K562 (cell line): ENCODE results near the gene EPYC. TPM values are rescaled to one million over a fixed set of nuclear protein-coding genes. Genes with fewer than 3 reads are reported as not detected.

ENCODE experiments used
- ATAC-seq: fragments of 200-7000 bp; cut with Tn5 transposase; 3 replicates; pipeline ENCODE4 v1.9.1; 2020; ENCODE audit warnings: moderate library complexity
- BruUV-seq: library from RNA; stranded (reverse); fragments of 400-500 nt; replicated peaks from 2 replicates; lab custom pipeline; 2021; lab: Mats Ljungman, UMichigan
- CTCF ChIA-PET: fragments of 300-600 bp; formaldehyde crosslinking; extraction: SDS; loops from one replicate; lab custom pipeline; 2021; ENCODE audit warnings: low intra/inter-chr PET ratio; lab: Yijun Ruan, JAX
- POLR2A ChIA-PET: fragments of 300-600, 350-650 bp; sonication (Branson Sonifier 250); formaldehyde crosslinking; extraction: SDS; loops from one replicate; lab custom pipeline; 2021; ENCODE audit warnings: antibody characterized with exemption, inconsistent platforms; lab: Yijun Ruan, JAX
- DNase-seq, 4 experiments: peaks; one replicate each; pipeline versions ENCODE4 v3.0.0 to v3.0.0-alpha.2; 2011 to 2018; ENCODE audit warnings: low spot score in 3 of 4, mixed read lengths in 3 of 4; ENCODE audit errors: extremely low read depth in 1 of 4
- FAIRE-seq: peaks from 2 replicates; lab custom pipeline; 2011; peaks lifted over from hg19 to GRCh38; lab: Jason Lieb, UNC
- H2AFZ ChIP-seq: 2 replicates; pipeline ENCODE4 v1.6.0; 2011; ENCODE audit warnings: low read depth, low read length, control low read depth, inconsistent platforms
- H3K27ac ChIP-seq: fragments of 200-600 bp; 3 replicates; pipeline ENCODE4 v1.8.0; 2011; ENCODE audit warnings: low read depth, mild to moderate bottlenecking, control low read depth, inconsistent platforms, low read length, moderate library complexity, mixed read lengths; ENCODE audit errors: extremely low read depth
- H3K27me3 ChIP-seq, 2 experiments: fragments of 300-600 bp in 1 of 2; 2 replicates in 1 of 2; 3 replicates in 1 of 2; pipeline versions ENCODE4 v1.6.0 to v1.8.0; 2011; ENCODE audit warnings: inconsistent platforms in 2 of 2, low read length in 2 of 2, mild to moderate bottlenecking in 1 of 2, mixed read lengths in 1 of 2, moderate library complexity in 1 of 2; ENCODE audit not compliant: control insufficient read depth in 2 of 2, insufficient read depth in 2 of 2
- H3K36me3 ChIP-seq: fragments of 300-600 bp; 3 replicates; pipeline ENCODE4 v1.8.0; 2011; ENCODE audit warnings: mild to moderate bottlenecking, low read length, inconsistent platforms; ENCODE audit not compliant: control insufficient read depth, insufficient read depth
- H3K4me1 ChIP-seq, 2 experiments: fragments of 200-600 bp in 1 of 2; replicated peaks in 1 of 2; 2 replicates in 1 of 2; 3 replicates in 1 of 2; pipeline versions ENCODE4 v1.5.1 to v1.8.0; 2011; ENCODE audit warnings: inconsistent platforms in 2 of 2, low read length in 2 of 2, mild to moderate bottlenecking in 1 of 2, mixed read lengths in 1 of 2, moderate library complexity in 1 of 2; ENCODE audit not compliant: control insufficient read depth in 2 of 2, insufficient read depth in 2 of 2
- H3K4me2 ChIP-seq: 2 replicates; pipeline ENCODE4 v1.6.1; 2011; ENCODE audit warnings: low read length, control low read depth, inconsistent platforms, mixed read lengths; ENCODE audit not compliant: insufficient read depth
- H3K4me3 ChIP-seq: fragments of 200-600 bp; sonication (generic), shearing (Covaris generic); 2 replicates; pipeline ENCODE4 v1.5.1; 2016; ENCODE audit warnings: control low read depth, inconsistent platforms
- H3K79me2 ChIP-seq: fragments of 200-600 bp; 3 replicates; pipeline ENCODE4 v1.8.0; 2011; ENCODE audit warnings: low read length, inconsistent platforms; ENCODE audit not compliant: control insufficient read depth, insufficient read depth
- H3K9ac ChIP-seq, 2 experiments: 2 replicates each; pipeline versions ENCODE4 v1.6.0 to v1.6.1; 2011; ENCODE audit warnings: low read depth in 2 of 2, low read length in 2 of 2, control low read depth in 1 of 2, inconsistent platforms in 1 of 2, mild to moderate bottlenecking in 1 of 2, mixed read lengths in 1 of 2; ENCODE audit not compliant: insufficient read depth in 1 of 2
- H3K9me1 ChIP-seq: one replicate; pipeline ENCODE4 v1.6.0; 2011; ENCODE audit warnings: inconsistent platforms, mild to moderate bottlenecking, low read length, moderate library complexity; ENCODE audit not compliant: control insufficient read depth, insufficient read depth
- H3K9me3 ChIP-seq: replicated peaks from 2 replicates; pipeline ENCODE4 v1.5.1; 2011; ENCODE audit warnings: low read depth, low read length, inconsistent platforms; ENCODE audit not compliant: control insufficient read depth, insufficient read depth
- H4K20me1 ChIP-seq: replicated peaks from 2 replicates; pipeline ENCODE4 v1.6.1; 2011; ENCODE audit warnings: low read length, inconsistent platforms, mixed read lengths; ENCODE audit not compliant: control insufficient read depth, insufficient read depth
- CBFA2T3 ChIP-seq: fragments of 450-650 bp; IDR thresholded peaks from 2 replicates; pipeline ENCODE4 v1.6.1; 2017
- CEBPZ ChIP-seq: fragments of 150-350 bp; IDR thresholded peaks from 2 replicates; pipeline ENCODE4 v1.6.1; 2014; ENCODE audit warnings: low read depth, mild to moderate bottlenecking, low read length, borderline replicate concordance
- COPS2 ChIP-seq: fragments of 450-650 bp; conservative IDR thresholded peaks from 2 replicates; pipeline ENCODE4 v1.6.1; 2016; ENCODE audit warnings: mild to moderate bottlenecking, moderate library complexity
- DPF2 ChIP-seq: fragments of 450-650 bp; IDR thresholded peaks from 2 replicates; pipeline ENCODE4 v1.6.1; 2016
- ETV5 ChIP-seq: sonication (generic); formaldehyde crosslinking; IDR thresholded peaks from 2 replicates; pipeline ENCODE4 v1.4.0; 2020; ENCODE audit warnings: low read depth, mild to moderate bottlenecking, missing genetic modification reagents
- EZH2 ChIP-seq: IDR thresholded peaks from 2 replicates; pipeline ENCODE4 v1.6.1; 2012; ENCODE audit warnings: low read depth, mild to moderate bottlenecking, inconsistent platforms, low read length, borderline replicate concordance
- HNRNPUL1 ChIP-seq: fragments of 200-400 bp; formaldehyde crosslinking; IDR thresholded peaks from 2 replicates; pipeline ENCODE4 v1.6.1; 2017; ENCODE audit warnings: low read length
- PPARD ChIP-seq: fragments of 250-450 bp; sonication (Bioruptor Pico); IDR thresholded peaks from 2 replicates; pipeline ENCODE4 v1.8.0; 2022; ENCODE audit warnings: inconsistent platforms, mild to moderate bottlenecking, moderate library complexity
- ZNF354B ChIP-seq: fragments of 250-450 bp; sonication (Bioruptor Pico); IDR thresholded peaks from 2 replicates; pipeline ENCODE4 v1.4.0; 2020
- ZNF41 ChIP-seq: fragments of 250-450 bp; sonication (Bioruptor Pico); conservative IDR thresholded peaks from 2 replicates; pipeline ENCODE4 v1.4.0; 2020; ENCODE audit warnings: mild to moderate bottlenecking
- in situ Hi-C: fragments of 300-500 bp; cut with MboI; formaldehyde crosslinking; loops from 4 replicates; pipeline ENCODE4 v1.15.0; 2018; ENCODE audit warnings: inconsistent platforms, mixed read lengths
- intact Hi-C: fragments of 100-400 bp; cut with micrococcal nuclease; formaldehyde crosslinking; loops from 2 replicates; pipeline ENCODE4 v1.14.2; 2022
- polyA plus RNA-seq, 8 experiments: library from polyadenylated mRNA; depleted of rRNA in 4 of 8; stranded (reverse) in 5 of 8; unstranded in 3 of 8; fragments of >200 nt; fragmentation: Nextera tagmentation in 2 of 8; fragmentation: Illumina TruSeq in 1 of 8; extraction: Ambion mirVana in 2 of 8; extraction: Trizol in 1 of 8; gene quantifications; 2 replicates each; pipeline versions ENCODE4 v1.2.1 to v1.2.3, GENCODE V29; 2011 to 2014; ENCODE audit warnings: inconsistent platforms in 1 of 8, missing spikeins in 1 of 8
- total RNA-seq, 7 experiments: library from RNA; depleted of rRNA in 6 of 7; stranded (reverse); fragments of >200 nt in 6 of 7; fragmentation: Illumina TruSeq in 2 of 7; extraction: Trizol in 2 of 7; gene quantifications; 2 replicates each; pipeline versions ENCODE4 v1.2.1 to v1.2.3, GENCODE V29; 2011 to 2021; ENCODE audit warnings: low replicate concordance in 1 of 7

The EPYC gene
- total and polyA plus RNA-seq, 9 of the 15 experiments (the other 6 are each of a cell fraction or from before 2014, with no cell fraction given), result not detected

GRCh38 chr12:90970471-90970870 lies 34.3 kb downstream of the EPYC start:
- CTCF ChIA-PET, result no interaction called here
- in situ Hi-C loops, result loop anchor here (25.0 kb wide), 2 partner anchors 1667 to 1958 kb away; no protein-coding TSS in a partner anchor
- Histone ChIP-seq H3K4me3 (no peak overlapping the region), H3K9me1 (no peaks in the 10 kb centered on the region), H3K27me3 (no peaks in the 10 kb centered on the region), H2AFZ (no peak overlapping the region), H3K4me2 (no peak overlapping the region), H3K4me1 (no peaks in the 10 kb centered on the region), H3K79me2 (no peaks in the 10 kb centered on the region), H3K36me3 (no peaks in the 10 kb centered on the region), H4K20me1 (no peaks in the 10 kb centered on the region), H3K27ac (no peak overlapping the region), H3K9me3 (no peaks in the 10 kb centered on the region), H3K9ac (no peak overlapping the region)
- intact Hi-C loops, result no loop called here
- no TSS peak for BruUV-seq
- no peak for TF ChIP-seq PPARD (CRISPR knock-in tag)
- no peak for TF ChIP-seq HNRNPUL1
- TF ChIP-seq CBFA2T3, result no peak
- TF ChIP-seq EZH2, result no peak
- no peak for TF ChIP-seq CEBPZ
- TF ChIP-seq COPS2, result no peak
- no peak for TF ChIP-seq ZNF354B
- TF ChIP-seq ETV5 (CRISPR knock-in tag), result no peak
- TF ChIP-seq ZNF41 (CRISPR knock-in tag), result no peak
- TF ChIP-seq DPF2, result no peak
- POLR2A ChIA-PET, result no interaction called here
- ATAC-seq, result no peak
- no peak for FAIRE-seq
- DNase-seq, result no peak
